Vagina (tissue), 2 donors: ENCODE data around the gene TRMT11. TPM values are rescaled to one million over a fixed set of nuclear protein-coding genes. Genes with fewer than 3 reads are reported as not detected.

Experiments
- DNase-seq, 2 donors: peaks; one replicate each; pipeline ENCODE4 v3.0.0-alpha.2; 2017; ENCODE audit errors: extremely low spot score in 2 of 2
- H3K27ac ChIP-seq: fragments of 200-600 bp; sonication (generic); one replicate; pipeline ENCODE4 v1.5.1; 2019
- H3K27me3 ChIP-seq: fragments of 200-600 bp; sonication (generic); one replicate; pipeline ENCODE4 v1.5.1; 2019
- H3K36me3 ChIP-seq, 2 donors: fragments of 200-600 bp; sonication (generic); one replicate each; pipeline ENCODE4 v1.5.1; 2017 to 2019
- H3K4me1 ChIP-seq: fragments of 200-600 bp; sonication (generic); one replicate; pipeline ENCODE4 v1.5.1; 2019
- H3K4me3 ChIP-seq, 2 donors: fragments of 200-600 bp; sonication (generic); 1 replicate in 1 of 2; 2 replicates in 1 of 2; pipeline ENCODE4 v1.5.1; 2016 to 2019
- H3K9me3 ChIP-seq: fragments of 200-600 bp; sonication (generic); one replicate; pipeline ENCODE4 v1.5.1; 2019
- POLR2A ChIP-seq, 2 donors: fragments of 450-650 bp; IDR thresholded peaks; one replicate each; pipeline ENCODE4 v1.6.1; 2017; ENCODE audit warnings: antibody characterized with exemption in 2 of 2, mild to moderate bottlenecking in 2 of 2, moderate library complexity in 2 of 2
- POLR2AphosphoS5 ChIP-seq, 2 donors: sonication (generic); formaldehyde crosslinking; IDR thresholded peaks; one replicate each; pipeline ENCODE4 v1.9.0; 2017; ENCODE audit warnings: antibody characterized with exemption in 2 of 2, mild to moderate bottlenecking in 2 of 2, low read depth in 1 of 2; ENCODE audit not compliant: insufficient read depth in 1 of 2
- intact Hi-C: fragments of 100-400 bp; cut with DNase I; formaldehyde crosslinking; loops from one replicate; pipeline ENCODE4 v1.15.1; 2023
- total RNA-seq: library from RNA; depleted of rRNA; stranded (reverse); fragments of >200 nt; gene quantifications from one replicate; pipeline ENCODE4 v1.2.3, GENCODE V29; 2016
- TF ChIP-seq, protein P1 (sequence below), 3 experiments: fragments of 450-650 bp in 2 of 3; fragments of 200-600 bp in 1 of 3; sonication (generic) in 1 of 3; IDR thresholded peaks; one replicate each; pipeline ENCODE4 v1.5.1; 2017 to 2019; ENCODE audit warnings: antibody characterized with exemption in 3 of 3, mild to moderate bottlenecking in 2 of 3, moderate library complexity in 2 of 3

Gene TRMT11
- total RNA-seq, 1 donor from 2014 or later: 28.0 TPM

DNA sequence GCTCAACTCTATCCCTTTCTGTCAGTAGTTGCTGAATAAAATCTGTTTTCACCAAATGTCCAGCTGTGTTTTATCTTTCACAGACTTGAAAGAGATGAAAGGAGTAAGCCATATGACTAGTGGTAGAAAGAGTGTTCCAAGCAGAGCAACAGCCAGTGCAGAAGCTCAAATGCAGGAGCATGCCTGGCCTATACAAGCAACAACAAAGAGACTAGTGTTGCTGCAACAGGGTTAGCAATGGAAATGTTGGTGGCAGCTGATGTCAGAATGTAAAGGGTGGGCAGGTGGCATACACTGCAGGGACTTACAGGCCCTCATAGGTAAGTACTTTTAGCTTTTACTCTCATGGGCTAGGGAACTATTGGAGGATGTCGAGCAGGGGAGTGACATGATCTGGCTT, 35.0 kb upstream of the TRMT11 start:
- Histone ChIP-seq H3K9me3 (no peaks in the 10 kb centered on the region), H3K4me1 (peaks cover 18% of the 10 kb centered on the region), H3K27ac (no peak overlapping the region), H3K27me3 (no peaks in the 10 kb centered on the region), H3K36me3 (no peaks in the 10 kb centered on the region), H3K4me3 (no peak overlapping the region)
- intact Hi-C loops: no loop called here
- TF ChIP-seq, protein P1, sequence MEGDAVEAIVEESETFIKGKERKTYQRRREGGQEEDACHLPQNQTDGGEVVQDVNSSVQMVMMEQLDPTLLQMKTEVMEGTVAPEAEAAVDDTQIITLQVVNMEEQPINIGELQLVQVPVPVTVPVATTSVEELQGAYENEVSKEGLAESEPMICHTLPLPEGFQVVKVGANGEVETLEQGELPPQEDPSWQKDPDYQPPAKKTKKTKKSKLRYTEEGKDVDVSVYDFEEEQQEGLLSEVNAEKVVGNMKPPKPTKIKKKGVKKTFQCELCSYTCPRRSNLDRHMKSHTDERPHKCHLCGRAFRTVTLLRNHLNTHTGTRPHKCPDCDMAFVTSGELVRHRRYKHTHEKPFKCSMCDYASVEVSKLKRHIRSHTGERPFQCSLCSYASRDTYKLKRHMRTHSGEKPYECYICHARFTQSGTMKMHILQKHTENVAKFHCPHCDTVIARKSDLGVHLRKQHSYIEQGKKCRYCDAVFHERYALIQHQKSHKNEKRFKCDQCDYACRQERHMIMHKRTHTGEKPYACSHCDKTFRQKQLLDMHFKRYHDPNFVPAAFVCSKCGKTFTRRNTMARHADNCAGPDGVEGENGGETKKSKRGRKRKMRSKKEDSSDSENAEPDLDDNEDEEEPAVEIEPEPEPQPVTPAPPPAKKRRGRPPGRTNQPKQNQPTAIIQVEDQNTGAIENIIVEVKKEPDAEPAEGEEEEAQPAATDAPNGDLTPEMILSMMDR (IDR thresholded peaks at IDR 0.05): no peak
- no peak for TF ChIP-seq POLR2AphosphoS5 (IDR thresholded peaks at IDR 0.05; ENCODE audit: insufficient read depth in 1 of 2, low read depth in 1 of 2)
- TF ChIP-seq POLR2A (IDR thresholded peaks at IDR 0.05): no peak
- no peak for DNase-seq

DNA sequence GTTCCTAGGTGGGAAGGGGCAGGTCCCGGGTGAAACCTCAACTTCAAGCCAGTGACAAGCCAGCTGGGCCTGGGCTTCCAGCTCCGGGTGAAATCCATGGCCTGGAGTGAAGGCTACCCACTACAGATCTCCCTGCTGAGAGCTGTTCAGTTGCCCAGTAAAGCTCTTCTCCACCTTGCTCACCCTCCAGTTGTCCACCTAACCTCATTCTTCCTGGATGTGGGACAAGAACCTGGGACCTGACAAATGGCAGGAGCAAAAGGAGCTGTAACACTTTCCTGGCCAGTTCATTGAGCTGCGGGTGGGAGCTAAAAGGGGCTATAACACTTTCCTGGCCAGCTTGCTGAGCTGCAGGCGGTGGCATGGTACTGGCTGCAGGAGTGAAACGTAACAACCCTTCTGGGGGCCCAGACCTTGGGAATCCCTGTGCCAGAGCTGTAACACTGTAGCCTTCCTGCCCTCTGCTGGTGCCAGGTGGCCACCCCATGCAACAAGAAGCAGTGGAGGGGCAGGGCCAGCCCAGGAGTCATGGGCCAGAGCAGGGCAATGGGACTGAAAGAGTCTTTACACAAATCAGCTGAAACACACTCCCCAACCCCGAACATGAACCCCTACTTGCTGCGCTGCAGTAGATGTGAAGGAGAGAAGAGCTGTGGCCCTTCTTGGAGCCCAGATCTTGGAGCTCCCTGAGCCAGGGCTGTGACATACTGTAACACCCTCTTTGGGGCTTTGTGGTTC, 33.4 kb upstream of the TRMT11 start:
- Histone ChIP-seq H3K27me3 (no peaks in the 10 kb centered on the region), H3K27ac (no peak overlapping the region), H3K36me3 (no peaks in the 10 kb centered on the region), H3K4me1 (peaks cover 13% of the 10 kb centered on the region), H3K9me3 (no peaks in the 10 kb centered on the region), H3K4me3 (no peak overlapping the region)
- intact Hi-C loops: no loop called here
- no peak for DNase-seq
- TF ChIP-seq, protein P1 (IDR thresholded peaks at IDR 0.05): no peak
- TF ChIP-seq POLR2A (IDR thresholded peaks at IDR 0.05): no peak
- TF ChIP-seq POLR2AphosphoS5 (IDR thresholded peaks at IDR 0.05; ENCODE audit: insufficient read depth in 1 of 2, low read depth in 1 of 2): no peak

DNA sequence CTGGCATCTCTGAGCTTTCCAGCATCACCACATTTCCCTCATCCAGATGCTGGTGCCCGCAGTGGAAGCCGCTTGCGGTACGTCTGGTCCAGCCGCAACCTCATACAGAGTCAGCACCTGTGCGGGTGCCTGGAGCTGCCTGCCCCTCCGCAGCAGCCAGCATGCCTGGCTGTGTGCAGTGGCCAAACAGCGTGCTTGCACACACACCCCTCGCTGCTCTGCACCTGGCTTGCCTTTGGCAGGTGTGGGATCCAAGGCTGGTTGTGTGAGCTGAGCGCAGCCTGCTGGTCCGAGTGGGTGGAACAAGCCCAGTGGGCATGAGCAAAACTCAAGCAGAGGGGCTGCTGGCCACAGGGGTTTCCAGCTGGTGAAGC, 32.9 kb upstream of the TRMT11 start:
- no peaks in the 10 kb centered on the region for H3K9me3 ChIP-seq
- TF ChIP-seq POLR2A (IDR thresholded peaks at IDR 0.05) (no peak), POLR2AphosphoS5 (IDR thresholded peaks at IDR 0.05; ENCODE audit: insufficient read depth in 1 of 2, low read depth in 1 of 2) (no peak)
- TF ChIP-seq, protein P1 (IDR thresholded peaks at IDR 0.05): no peak
- H3K36me3 ChIP-seq: no peaks in the 10 kb centered on the region
- H3K27me3 ChIP-seq: no peaks in the 10 kb centered on the region
- H3K4me1 ChIP-seq: peaks cover 18% of the 10 kb centered on the region
- no peak for DNase-seq
- H3K4me3 ChIP-seq: no peak overlapping the region
- H3K27ac ChIP-seq: no peak overlapping the region
- intact Hi-C loops: no loop called here

DNA sequence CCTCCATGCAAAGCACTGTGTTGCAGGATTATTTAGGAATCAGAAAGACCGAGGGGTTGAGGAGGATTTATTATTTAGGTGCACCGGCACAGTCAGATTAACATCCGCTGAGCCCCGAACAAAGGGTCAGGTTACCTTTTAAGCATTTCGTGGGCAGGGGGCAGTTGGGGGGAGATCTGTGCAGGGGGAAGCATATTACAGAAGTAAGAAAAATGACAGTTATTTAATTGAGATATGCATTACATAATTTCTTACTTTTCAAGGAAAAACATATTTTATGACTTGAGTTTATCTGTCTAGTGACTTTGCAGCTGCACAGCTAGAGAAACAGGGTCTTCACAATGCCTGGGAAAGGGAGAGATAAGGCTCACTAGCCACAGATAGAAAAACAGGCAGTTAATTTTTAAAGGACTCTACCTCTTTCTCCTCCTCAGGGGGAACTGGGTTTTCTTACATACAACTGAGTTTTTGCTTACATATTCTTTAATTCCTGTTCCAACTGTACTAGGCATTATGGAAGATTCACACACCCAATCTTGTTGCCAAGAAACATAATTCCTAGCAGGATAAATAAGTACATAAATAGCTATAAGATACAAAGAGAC, 31.5 kb upstream of the TRMT11 start:
- no peaks in the 10 kb centered on the region for H3K27me3 ChIP-seq
- H3K4me1 ChIP-seq: peaks cover 32% of the 10 kb centered on the region
- H3K36me3 ChIP-seq: no peaks in the 10 kb centered on the region
- intact Hi-C loops: loop anchor here (5.0 kb wide), 1 partner anchor 173 kb away; no protein-coding TSS in a partner anchor
- H3K9me3 ChIP-seq: no peaks in the 10 kb centered on the region
- no peak overlapping the region for H3K4me3 ChIP-seq
- DNase-seq: no peak
- TF ChIP-seq POLR2A (IDR thresholded peaks at IDR 0.05): no peak
- no peak overlapping the region for H3K27ac ChIP-seq

DNA sequence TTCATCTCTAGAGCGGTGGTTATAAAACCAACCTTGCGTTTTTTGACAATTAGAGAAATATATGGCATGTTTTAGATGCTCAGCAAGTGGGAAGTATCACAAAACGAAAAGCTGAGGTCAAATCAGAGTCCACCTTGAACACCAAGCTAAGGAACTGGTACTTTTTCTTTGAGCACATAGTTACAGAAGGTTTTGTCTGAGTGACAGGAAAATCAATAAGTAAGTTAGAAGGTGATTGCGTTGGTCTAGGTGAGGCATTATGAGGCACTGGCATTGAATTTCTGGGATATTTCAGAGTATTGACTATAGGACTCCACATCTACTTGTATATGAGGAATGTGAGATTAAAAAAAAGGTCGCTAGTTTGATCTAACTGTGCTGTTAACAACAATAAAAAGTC, 30.4 kb upstream of the TRMT11 start:
- peak overlapping the region; percentile 78 to 88 for H3K4me3 ChIP-seq
- H3K36me3 ChIP-seq: no peaks in the 10 kb centered on the region
- TF ChIP-seq, protein P1 (IDR thresholded peaks at IDR 0.05): no peak
- TF ChIP-seq POLR2A (IDR thresholded peaks at IDR 0.05): no peak
- TF ChIP-seq POLR2AphosphoS5 (IDR thresholded peaks at IDR 0.05; ENCODE audit: insufficient read depth in 1 of 2, low read depth in 1 of 2): no peak
- intact Hi-C loops: loop anchor here (5.0 kb wide), 1 partner anchor 174 kb away; no protein-coding TSS in a partner anchor
- DNase-seq: no peak
- no peaks in the 10 kb centered on the region for H3K27me3 ChIP-seq
- peaks cover 37% of the 10 kb centered on the region for H3K4me1 ChIP-seq
- no peaks in the 10 kb centered on the region for H3K9me3 ChIP-seq
- H3K27ac ChIP-seq: peak overlapping the region; percentile 96
